Activated CD4-positive, CD25-positive, alpha-beta regulatory T cell treated with anti-CD3 and anti-CD28 coated beads, Interleukin-2, amount 50 U/mL, for 16 hours (primary cell): ENCODE results near the gene VSTM4.

Experiments
- DNase-seq: peaks from one replicate; pipeline ENCODE4 v3.0.0-alpha.2; 2020; ENCODE audit warnings: low read depth, low spot score

The VSTM4 gene

GRCh38 chr10:49040601-49041000, 74.7 kb downstream of the VSTM4 start:
- no peak for DNase-seq

DNA sequence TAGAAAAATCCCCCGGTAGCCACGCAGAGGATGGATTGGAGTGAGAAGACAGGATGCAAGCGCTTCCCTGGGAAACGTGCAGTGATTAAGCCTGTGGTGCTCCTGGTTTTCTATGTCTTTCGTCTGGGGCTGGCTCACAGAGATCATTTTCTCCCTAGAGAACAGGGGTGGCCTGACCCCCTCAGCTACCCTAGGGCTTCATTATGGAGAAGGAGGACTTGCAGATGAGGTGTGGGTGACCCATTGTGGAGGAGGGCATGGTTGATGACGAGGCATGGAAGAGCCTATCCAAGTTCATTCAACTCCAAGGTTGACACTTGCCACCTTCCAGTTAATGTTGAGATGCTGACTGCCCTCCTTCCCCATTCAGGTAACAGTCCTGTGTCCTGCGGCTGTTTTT, 75.9 kb downstream of the VSTM4 start:
- DNase-seq = no peak

GRCh38 chr10:49038711-49039110, 76.6 kb downstream of the VSTM4 start:
- no peak for DNase-seq

DNA sequence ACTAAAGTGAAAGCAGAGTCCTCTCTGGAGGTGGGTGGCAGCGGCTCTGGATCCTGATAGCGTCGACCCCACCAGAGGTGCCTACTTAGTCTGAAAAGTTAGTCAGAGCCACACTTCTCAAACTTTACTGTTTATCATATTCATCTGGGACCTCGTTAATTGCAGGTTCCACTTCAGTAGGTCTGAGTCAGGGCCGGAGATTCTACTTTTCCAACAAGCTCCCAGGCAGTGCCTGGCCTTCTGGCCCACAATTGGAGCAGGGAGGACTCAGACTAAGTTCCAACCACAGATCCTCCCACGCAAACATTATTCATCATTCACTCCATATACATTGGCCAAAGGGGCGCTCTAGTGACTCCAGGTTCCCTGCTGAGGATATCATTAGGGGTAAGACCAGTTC, 78.1 kb downstream of the VSTM4 start:
- DNase-seq = no peak

DNA sequence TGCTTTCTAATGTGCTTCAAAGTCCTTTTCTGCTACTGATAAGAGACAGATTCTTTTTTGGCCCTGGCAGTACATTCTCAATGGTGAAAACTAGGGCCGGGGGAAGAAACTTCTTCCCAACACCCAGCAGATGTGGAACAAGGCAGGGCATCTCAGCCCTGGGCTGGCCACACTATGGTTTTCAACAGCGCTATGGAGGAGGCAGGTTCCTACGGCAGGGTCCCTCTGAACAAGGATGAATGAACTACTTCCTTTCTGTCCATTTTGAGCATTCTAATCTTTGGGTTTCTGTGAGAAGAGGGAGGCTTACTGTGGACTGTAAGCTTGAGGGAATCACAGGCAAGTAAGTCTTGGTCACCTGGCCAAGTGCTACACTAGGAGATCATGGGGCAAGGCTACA, 78.7 kb downstream of the VSTM4 start:
- DNase-seq = no peak

- no peak for DNase-seq
These were observed 79.4 kb downstream of the VSTM4 start for GRCh38 chr10:49035920-49036319.

GRCh38 chr10:49034925-49035324, 80.4 kb downstream of the VSTM4 start:
- DNase-seq = no peak

- DNase-seq = no peak
These were observed 81.4 kb downstream of the VSTM4 start for GRCh38 chr10:49033939-49034338.

- no peak for DNase-seq
These were observed 85.7 kb downstream of the VSTM4 start for GRCh38 chr10:49029666-49030065.

DNA sequence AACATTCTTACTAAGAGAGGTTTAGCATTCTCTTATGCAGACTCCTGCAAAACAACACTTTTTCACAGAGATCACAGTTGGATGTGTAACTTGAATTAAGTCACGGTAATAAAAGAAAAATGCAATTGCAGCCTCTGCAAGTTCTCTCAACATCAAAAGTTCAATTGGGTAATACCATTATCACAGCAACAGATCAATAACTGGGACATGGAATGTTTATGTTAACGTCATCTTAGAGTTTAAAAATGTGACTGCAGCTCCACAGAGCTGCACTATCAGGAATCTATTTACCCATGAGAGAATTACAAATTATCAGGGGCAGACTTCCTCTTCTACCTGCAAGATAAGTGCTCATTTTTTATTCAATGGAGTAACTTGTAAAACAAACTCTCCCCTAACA, 86.7 kb downstream of the VSTM4 start:
- DNase-seq = no peak

GRCh38 chr10:49025347-49025983, 89.9 kb downstream of the VSTM4 start:
- no peak for DNase-seq

DNA sequence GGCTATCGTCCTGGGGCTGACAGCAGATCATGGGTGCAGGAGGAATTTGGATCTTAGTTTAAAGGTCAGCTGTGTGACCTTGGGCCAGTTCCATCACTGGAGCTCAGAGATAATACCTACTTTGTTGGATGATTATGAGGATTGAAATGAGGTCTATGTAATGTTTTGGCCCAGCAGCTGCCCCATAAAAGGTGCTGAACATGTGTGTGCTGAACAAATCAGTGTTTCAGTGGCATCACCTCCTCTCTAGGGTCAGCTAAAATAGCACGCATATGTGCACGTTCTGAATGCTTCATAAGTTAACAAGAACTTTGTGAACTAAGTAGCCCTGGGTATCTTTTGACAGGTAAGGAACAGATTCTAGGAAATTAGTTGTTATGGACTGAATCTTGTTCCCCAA, 90.8 kb downstream of the VSTM4 start:
- DNase-seq = no peak

- no peak for DNase-seq
These were observed 91.6 kb downstream of the VSTM4 start for GRCh38 chr10:49023752-49024151.

GRCh38 chr10:49023071-49023470, 92.3 kb downstream of the VSTM4 start:
- DNase-seq = no peak

DNA sequence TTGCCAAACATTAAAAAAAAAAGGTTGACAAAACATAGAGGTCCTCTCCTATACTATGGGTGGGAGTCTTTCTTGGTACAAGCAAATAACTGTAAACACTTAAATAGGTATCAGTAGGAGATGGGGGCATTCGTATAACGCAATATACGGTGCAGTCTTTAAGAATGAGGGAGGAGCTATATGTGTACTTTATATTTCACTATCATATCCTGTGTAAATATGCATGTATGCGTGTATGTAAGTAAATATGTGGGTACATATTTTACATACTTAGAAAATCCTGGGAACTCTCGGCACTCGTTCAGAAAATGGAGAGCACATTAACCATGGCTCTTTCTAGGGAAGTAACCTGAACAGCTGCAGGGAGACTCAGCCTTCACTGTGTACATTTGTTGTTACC, 93.6 kb downstream of the VSTM4 start:
- DNase-seq = no peak

DNA sequence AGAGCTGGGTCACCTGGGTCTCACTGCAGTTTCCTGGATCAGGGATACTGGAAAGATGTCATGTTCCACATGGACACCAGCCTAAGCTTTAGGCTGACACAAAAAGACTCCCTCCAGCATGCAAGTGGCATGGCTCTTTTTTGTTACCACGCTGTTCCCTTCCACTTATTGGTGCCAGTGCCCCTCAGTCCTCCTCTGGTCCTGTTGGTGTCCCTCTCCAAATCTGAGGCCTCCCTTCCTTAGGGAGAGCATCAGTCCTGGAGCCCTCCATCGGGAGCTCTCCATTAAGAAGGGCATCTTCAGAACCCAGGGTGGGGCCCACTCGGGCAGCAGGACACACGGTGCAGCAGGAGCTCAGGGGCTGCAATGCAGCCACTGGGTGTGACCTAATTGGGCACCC, 99.6 kb downstream of the VSTM4 start:
- DNase-seq = no peak

DNA sequence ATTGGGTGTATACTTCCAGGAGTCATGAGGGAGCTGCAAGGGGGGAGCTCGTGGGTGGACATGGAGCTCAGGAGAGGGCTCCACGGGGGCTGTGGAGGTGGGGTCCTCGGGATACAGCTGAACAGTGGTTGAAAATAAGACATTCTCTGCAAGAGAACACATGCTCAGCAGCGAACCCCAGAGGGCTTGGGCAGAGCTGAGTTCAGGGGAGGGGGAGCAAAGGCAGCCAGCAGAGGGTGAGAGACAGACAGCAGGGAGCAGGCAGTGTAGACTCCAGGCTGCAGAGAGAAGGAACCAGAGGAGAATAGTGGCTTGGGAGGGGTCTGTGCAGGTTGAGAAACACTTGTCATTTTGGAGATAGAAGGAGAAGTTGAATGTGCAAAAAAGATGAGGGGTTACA, 102.7 kb downstream of the VSTM4 start:
- DNase-seq = no peak

DNA sequence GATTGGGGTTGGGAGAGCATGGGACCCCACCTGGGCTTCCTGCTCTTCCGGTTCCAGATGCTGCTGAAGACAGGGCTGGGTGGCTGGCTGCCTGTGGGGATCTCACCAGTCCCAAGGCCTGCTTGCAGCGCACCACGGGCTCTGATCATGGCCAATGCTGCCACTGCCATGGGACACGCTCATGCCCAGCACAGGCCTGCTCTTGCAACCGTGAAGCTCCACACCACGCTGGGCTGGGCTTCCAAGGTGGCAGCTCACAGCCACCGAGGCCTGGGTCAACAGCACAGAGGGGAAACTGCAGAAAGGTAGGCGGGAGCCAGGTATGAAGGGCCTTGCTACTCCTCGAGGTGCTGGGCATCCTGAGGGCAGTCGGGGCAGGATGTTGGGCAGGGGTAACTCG, 103.6 kb downstream of the VSTM4 start:
- no peak for DNase-seq

GRCh38 chr10:49010865-49011264, 104.5 kb downstream of the VSTM4 start:
- DNase-seq = no peak

- no peak for DNase-seq
These were observed 105.0 kb downstream of the VSTM4 start for GRCh38 chr10:49010295-49010694.

- no peak for DNase-seq
These were observed 105.9 kb downstream of the VSTM4 start for GRCh38 chr10:49009199-49009979.

DNA sequence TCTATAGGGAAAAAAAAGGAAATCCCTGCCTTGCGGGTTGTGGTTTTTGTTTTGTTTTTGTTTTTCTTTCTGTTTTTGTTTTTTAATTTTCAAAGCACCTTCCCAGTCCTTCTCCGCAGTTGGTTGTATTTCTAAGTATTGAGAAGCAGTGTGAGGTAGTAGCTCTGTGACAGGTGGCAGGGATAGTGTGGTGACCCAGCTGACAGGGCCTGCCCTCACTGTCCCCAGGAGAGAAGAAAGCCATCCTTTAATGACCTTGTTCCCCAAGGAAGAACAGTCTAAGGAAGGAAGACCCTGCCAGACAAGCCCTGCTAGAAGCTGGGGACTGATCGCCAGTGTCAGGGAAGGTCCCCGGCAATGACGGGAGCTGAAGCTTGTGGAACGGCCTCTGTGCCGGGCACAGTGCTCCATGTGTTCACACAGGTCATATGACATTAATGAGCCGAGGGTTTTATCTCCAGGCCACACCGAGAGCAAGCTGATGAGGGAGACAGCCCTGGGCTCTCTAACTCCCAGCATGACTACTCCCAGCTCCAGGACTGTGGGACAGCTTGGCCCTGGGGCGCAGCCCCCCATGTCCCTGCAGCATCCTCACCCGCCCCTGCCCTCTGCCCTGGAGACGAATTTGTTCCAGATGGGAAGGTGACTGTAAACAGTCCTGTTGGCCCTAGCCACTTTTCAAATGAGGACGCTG, 106.7 kb downstream of the VSTM4 start:
- DNase-seq = no peak

DNA sequence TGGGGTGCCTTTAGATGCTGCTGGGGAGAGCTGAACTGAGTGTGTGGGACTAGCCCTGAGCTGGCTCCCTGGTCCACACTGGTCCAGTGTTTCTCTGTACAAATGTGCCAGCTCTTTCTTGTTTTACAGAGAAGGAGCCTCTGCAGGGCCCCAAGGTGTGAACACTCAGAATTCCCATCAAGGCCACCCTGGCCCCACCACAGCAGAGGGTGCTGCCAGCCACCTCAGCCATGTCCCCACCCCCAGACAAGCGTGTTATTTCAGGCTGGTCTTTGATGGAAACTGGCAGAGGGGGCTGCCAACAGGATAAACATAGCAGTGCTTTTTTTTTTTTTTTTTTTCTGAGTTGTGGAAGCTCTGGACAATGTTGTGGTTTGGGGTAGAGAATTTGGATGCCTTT, 107.2 kb downstream of the VSTM4 start:
- DNase-seq = no peak
